HEK293 (cell line): ENCODE measurements around the gene ZKSCAN5.
A peak's percentile ranks its signal among the peaks of the same experiment; 100 is the strongest.

Experiments
- BCL6B ChIP-seq: fragments of 450-650 bp; formaldehyde crosslinking; IDR thresholded peaks from 2 replicates; pipeline ENCODE4 v1.5.1; 2017; ENCODE audit warnings: missing biosample characterization, missing genetic modification characterization
- KLF10 ChIP-seq: fragments of 450-650 bp; IDR thresholded peaks from 2 replicates; pipeline ENCODE4 v1.5.1; 2018; ENCODE audit warnings: missing biosample characterization, mild to moderate bottlenecking, missing genetic modification characterization
- KLF7 ChIP-seq: fragments of 450-650 bp; formaldehyde crosslinking; IDR thresholded peaks from 2 replicates; pipeline ENCODE4 v1.5.1; 2016; ENCODE audit warnings: missing biosample characterization, missing genetic modification characterization, borderline replicate concordance
- KLF8 ChIP-seq: fragments of 450-650 bp; formaldehyde crosslinking; IDR thresholded peaks from 2 replicates; pipeline ENCODE4 v1.5.1; 2016; ENCODE audit warnings: missing biosample characterization, missing genetic modification characterization
- PBX3 ChIP-seq: sonication (generic); formaldehyde crosslinking; IDR thresholded peaks from 2 replicates; pipeline ENCODE4 v1.8.1; 2022; ENCODE audit warnings: mild to moderate bottlenecking, moderate library complexity, missing genetic modification reagents
- PRDM4 ChIP-seq: fragments of 450-650 bp; formaldehyde crosslinking; IDR thresholded peaks from 2 replicates; pipeline ENCODE4 v1.5.1; 2017; ENCODE audit warnings: missing biosample characterization, missing genetic modification characterization
- ZBTB1 ChIP-seq: fragments of 450-650 bp; formaldehyde crosslinking; IDR thresholded peaks from 2 replicates; pipeline ENCODE4 v1.5.1; 2016; ENCODE audit warnings: missing biosample characterization, missing genetic modification characterization
- ZBTB21 ChIP-seq: fragments of 450-650 bp; formaldehyde crosslinking; IDR thresholded peaks from 2 replicates; pipeline ENCODE4 v1.5.1; 2017; ENCODE audit warnings: missing biosample characterization, missing genetic modification characterization
- ZBTB44 ChIP-seq: fragments of 450-650 bp; IDR thresholded peaks from 2 replicates; pipeline ENCODE4 v1.5.1; 2018; ENCODE audit warnings: missing biosample characterization, mild to moderate bottlenecking, missing genetic modification characterization
- ZBTB48 ChIP-seq: fragments of 450-650 bp; formaldehyde crosslinking; IDR thresholded peaks from 2 replicates; pipeline ENCODE4 v1.5.1; 2016; ENCODE audit warnings: missing biosample characterization, missing genetic modification characterization
- ZFP37 ChIP-seq: fragments of 450-650 bp; formaldehyde crosslinking; IDR thresholded peaks from 2 replicates; pipeline ENCODE4 v1.5.1; 2016; ENCODE audit warnings: missing biosample characterization, missing genetic modification characterization
- ZNF114 ChIP-seq: fragments of 450-650 bp; formaldehyde crosslinking; IDR thresholded peaks from 2 replicates; pipeline ENCODE4 v1.5.0; 2017; ENCODE audit warnings: missing biosample characterization, missing genetic modification characterization
- ZNF146 ChIP-seq: fragments of 450-650 bp; formaldehyde crosslinking; IDR thresholded peaks from 2 replicates; pipeline ENCODE4 v1.5.1; 2016; ENCODE audit warnings: missing biosample characterization, missing genetic modification characterization
- ZNF148 ChIP-seq: fragments of 450-650 bp; formaldehyde crosslinking; IDR thresholded peaks from 2 replicates; pipeline ENCODE4 v1.5.0; 2017; ENCODE audit warnings: missing biosample characterization, missing genetic modification characterization, borderline replicate concordance
- ZNF19 ChIP-seq: fragments of 450-650 bp; formaldehyde crosslinking; IDR thresholded peaks from 2 replicates; pipeline ENCODE4; 2016; ENCODE audit warnings: missing biosample characterization, missing genetic modification characterization, low read depth
- ZNF341 ChIP-seq: fragments of 450-650 bp; formaldehyde crosslinking; IDR thresholded peaks from 2 replicates; pipeline ENCODE4; 2016; ENCODE audit warnings: low read depth, missing biosample characterization, missing genetic modification characterization
- ZNF398 ChIP-seq: fragments of 450-650 bp; formaldehyde crosslinking; IDR thresholded peaks from 2 replicates; pipeline ENCODE4 v1.5.1; 2017; ENCODE audit warnings: missing biosample characterization, missing genetic modification characterization
- ZNF561 ChIP-seq: fragments of 450-650 bp; IDR thresholded peaks from 2 replicates; pipeline ENCODE4 v1.5.1; 2018; ENCODE audit warnings: missing biosample characterization, missing genetic modification characterization, borderline replicate concordance
- ZNF776 ChIP-seq: fragments of 450-650 bp; formaldehyde crosslinking; IDR thresholded peaks from 2 replicates; pipeline ENCODE4 v1.5.0; 2017; ENCODE audit warnings: missing biosample characterization, missing genetic modification characterization, borderline replicate concordance
- ZNF791 ChIP-seq: fragments of 450-650 bp; formaldehyde crosslinking; IDR thresholded peaks from 2 replicates; pipeline ENCODE4 v1.5.1; 2016; ENCODE audit warnings: missing biosample characterization, missing genetic modification characterization
- ZNF792 ChIP-seq: fragments of 450-650 bp; formaldehyde crosslinking; IDR thresholded peaks from 2 replicates; pipeline ENCODE4 v1.5.1; 2016; ENCODE audit warnings: missing biosample characterization, missing genetic modification characterization

The ZKSCAN5 gene

GRCh38 chr7:99558306-99559174, 54.1 kb downstream of the ZKSCAN5 start, which contains the start of gene ZNF655 (continued):
- TF ChIP-seq ZBTB44 (tag by site-specific recombination) (no peak), PBX3 (peak; percentile 69; the same call in 1 of the 2 replicates), ZNF776 (tag by site-specific recombination) (no peak), ZBTB1 (tag by site-specific recombination) (no peak), KLF10 (tag by site-specific recombination) (no peak), BCL6B (tag by site-specific recombination) (no peak), ZNF561 (tag by site-specific recombination) (peak; percentile 35), ZNF114 (tag by site-specific recombination) (no peak), KLF8 (tag by site-specific recombination) (peak; percentile 39; the same call in 1 of the 2 replicates), ZNF148 (tag by site-specific recombination) (no peak), KLF7 (tag by site-specific recombination) (0 out of 2 replicates have a peak, but pooled peaks have one; percentile 9), ZBTB21 (tag by site-specific recombination) (no peak), ZNF146 (tag by site-specific recombination) (no peak), ZBTB48 (0 out of 2 replicates have a peak, but pooled peaks have one; percentile 31), ZNF341 (peak; percentile 64; the same call in 1 of the 2 replicates), ZFP37 (tag by site-specific recombination) (no peak; the same call in 1 of the 2 replicates), ZNF19 (tag by site-specific recombination) (no peak), ZNF791 (tag by site-specific recombination) (no peak), ZNF398 (tag by site-specific recombination) (0 out of 2 replicates have a peak, but pooled peaks have one; percentile 12), ZNF792 (tag by site-specific recombination) (0 out of 2 replicates have a peak, but pooled peaks have one; percentile 19), PRDM4 (tag by site-specific recombination) (0 out of 2 replicates have a peak, but pooled peaks have one; percentile 15)
